Measurements from ENCODE around the gene SETBP1.

SETBP1 gene

DNA sequence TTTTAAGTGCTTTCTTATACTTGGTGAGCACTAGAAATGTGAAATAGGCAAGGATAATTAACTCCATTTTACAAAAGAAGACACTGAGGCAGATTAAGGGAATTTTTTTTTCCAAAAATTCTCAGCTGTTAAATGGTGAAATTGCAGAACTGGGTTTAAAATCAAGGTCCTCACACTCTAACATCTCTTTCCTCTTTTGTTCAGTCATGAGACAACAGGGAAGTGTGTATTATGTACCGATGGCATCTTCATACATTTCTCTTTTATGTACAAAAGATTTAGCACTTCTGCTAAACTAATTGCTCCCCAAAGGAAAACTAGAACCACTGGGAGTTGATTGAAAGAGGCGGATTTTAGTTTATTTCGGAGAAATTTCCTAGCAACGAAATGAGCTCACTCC is 203.0 kb downstream of the SETBP1 start:
- no peak for DNase-seq

DNA sequence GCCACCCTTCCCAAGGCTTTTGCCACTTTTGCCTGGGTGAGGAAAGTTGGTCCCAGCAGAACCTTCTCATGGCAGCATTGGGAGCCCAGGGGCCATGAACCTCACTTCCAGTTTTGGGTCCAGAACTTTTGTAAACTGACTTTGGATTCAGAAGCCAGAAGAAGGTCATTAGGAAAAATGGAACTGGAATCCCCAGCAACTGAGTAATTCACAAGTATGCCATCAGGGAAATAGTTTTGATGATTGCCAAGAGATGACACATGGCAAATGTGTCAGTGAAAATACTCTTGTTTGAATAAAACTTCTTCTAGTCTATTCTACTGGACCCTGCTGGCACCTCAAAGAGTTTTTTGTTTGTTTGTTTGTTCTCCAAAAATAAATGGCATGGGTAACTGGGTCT is 203.7 kb downstream of the SETBP1 start:
- DNase-seq, result no peak

DNA sequence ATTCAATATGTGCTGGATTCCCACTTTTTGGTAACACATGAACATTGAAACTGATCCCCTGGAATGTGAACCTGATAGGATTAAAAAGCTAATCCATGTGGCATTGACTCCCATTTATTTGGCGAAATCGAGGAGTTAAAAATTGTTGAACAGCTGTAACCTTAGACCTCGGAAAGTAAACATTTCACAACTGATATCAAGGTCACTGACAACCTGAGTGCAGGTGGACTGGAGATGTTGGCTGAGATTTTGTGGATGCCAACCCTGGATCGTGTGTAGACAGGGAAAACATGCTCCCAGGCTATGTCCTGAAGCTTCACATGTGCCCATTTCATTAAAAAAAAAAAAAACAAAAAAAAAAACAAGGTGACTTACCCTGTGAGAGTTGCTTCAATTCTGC is 204.8 kb downstream of the SETBP1 start:
- DNase-seq, result no peak

DNA sequence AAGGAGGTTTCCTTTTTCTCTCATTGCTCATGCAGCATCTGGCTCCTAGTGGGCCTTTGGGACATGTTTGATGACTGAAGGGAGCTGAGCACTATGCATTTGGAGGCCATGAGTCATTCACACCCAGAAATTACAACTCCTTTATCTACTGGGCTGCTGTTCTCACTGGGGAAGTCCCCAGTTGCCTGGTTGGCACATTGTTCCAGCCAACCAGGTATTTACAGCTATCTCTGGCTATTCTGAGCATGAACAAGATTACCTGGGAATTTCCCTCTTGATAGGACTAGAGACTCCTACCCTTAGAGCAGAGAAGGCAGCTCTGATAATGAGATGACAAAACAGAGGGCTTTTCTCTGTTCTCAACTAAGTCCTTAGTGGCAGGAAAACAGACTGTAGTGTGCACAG is 206.5 kb downstream of the SETBP1 start:
- DNase-seq, result no peak

DNA sequence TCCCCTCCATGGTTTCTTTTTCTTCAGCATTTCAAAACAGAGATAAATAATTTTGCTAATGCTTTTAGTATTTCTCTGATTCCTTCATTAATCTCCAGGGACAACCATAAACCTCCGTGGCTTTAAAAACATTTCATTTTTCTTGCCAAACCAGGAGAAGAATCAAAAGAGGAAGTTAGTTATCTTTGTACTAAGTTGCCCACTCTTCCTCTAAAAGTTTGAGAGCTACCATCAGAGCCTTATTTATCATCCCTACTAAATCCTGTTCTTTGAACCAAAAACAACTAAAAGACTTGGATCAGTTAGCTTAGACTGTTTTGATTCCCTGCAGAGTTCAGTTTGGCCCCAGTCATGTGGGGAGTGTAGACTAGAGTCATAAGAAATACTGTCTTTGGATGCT is 208.4 kb downstream of the SETBP1 start:
- DNase-seq, result no peak

DNA sequence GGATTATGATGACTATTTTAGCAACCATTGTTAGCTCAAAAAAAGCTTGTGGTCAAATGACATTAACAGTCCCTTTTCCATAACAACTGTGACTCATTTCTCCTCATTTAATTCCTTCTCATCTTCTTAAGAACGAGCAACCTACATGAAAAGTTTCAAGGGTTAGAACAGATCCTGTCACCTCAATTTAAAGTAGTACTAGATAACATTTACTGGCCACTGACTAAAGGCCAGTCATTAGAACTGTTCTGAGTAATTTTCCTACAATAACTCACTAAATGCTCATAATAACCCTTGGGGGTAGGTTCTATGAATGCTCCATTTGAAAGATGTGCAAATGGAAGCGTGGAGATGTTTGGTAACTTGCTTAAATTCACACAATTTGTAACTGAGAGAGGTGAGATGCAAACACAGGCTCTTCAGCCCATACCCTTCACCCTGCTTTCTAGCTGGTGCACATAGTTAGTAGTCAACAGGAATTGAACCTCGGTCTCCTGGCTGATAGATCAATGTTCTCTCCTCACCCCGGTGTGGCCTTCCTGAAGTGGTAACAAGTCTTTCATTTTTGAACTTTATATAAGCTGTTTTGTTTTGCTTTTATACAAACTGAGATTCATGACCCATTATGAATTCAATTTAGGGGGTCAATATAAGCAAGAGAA is 212.5 kb downstream of the SETBP1 start:
- DNase-seq, result no peak

DNA sequence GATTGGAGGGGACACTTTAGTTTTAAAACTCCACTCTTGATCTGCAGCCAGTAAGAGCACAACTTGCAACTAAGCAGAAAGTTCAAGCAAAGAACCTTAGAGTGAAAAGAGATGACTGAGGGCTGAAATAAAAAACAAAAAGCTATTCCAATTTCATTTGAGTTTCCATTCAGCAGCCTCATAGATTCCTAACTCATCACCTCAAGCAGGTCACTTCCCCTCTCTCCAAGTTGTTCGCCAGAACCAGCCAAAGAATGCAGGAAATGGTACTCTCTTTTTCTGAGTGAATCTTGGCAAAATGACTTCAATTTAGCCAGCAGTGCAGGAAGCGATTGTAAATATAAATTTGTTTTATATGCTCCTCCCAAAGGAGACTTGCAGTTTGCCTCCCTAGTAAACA is 213.3 kb downstream of the SETBP1 start:
- DNase-seq, result no peak

DNA sequence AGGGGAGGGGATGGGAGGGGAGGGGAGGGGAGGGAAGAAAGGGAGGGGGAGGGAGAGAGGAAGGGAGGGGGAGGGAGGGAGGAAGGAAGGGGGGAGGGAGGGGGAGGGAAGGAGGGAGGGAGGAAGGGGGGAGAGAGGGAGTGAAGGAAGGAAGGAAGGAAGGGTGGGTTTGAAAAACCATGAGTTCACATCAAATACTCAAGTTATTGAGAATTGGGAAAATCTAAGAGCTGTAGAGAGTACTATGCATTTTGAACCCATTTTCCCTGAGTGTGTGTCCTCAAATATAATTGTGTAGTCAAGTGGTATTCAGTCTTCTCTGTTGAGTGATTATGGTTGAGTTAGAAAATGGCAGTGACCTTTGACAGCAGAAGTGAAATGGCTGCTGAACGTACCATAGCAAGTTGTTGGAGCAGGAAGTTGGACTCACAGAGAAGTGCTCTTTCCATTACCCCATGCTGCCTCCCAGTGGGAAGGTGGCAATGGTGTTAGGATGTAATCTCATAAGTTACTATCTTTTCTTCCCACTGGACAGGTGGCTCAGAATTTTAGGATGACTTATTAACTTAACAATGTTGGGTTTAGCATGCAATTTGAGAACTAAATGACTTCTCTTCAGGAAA is 214.6 kb downstream of the SETBP1 start:
- no peak for DNase-seq

DNA sequence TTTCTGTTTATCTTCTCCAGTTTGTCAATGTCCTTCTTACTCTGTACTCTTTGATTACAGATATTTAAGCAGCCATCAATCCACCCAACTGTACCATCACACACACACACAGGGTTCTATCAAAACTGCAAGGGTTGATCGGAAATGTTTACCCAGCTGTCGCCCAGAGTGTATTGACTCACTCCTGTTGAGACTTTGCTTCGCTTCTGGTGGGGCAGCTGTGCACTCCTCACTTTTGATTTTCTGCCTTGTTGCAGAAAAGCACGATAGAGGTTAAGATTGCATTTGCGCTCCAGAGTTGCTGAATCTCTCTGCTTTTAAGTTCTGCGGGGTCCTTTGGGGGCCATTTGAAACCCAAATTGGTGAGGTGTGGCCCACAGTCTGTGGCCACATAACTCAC is 216.2 kb downstream of the SETBP1 start:
- no peak for DNase-seq

DNA sequence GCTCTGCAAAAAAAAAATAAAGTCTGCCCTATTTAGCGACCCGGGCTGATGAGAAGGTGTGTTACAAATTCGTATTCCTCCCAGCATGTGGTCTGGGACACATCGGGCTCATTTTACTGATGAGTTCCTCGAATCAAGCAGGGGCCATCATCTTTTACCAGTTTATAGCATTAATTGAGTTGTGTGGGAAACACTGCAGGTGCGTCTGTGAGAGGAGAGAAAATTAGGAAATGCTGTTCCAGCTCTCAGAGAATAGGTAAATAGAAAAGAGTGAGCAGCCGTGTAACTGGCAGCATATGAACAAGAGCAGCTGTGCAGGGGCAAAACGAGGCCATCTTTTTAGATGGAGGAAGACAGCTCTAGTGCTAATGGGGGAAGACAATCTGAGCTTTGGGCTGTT is 216.7 kb downstream of the SETBP1 start:
- DNase-seq, result no peak

DNA sequence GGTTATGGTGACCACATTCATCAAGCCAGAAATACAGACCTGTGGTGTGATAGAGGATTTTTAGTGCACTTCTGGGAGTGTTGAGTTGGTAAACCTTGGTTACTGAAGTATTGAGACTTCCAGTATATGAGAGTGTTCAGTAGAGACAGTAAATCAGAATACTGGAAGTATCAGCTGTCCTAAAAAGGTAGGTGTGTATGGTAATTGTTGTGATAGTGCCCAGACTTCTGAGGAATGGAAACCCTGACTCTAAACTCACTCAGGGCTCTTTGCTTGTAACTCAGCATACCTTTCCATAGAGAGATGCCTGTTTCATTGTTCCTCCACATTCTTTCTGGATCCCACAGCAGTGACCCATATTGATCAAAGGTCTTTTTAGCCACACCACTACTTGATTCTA is 217.1 kb downstream of the SETBP1 start:
- no peak for DNase-seq

DNA sequence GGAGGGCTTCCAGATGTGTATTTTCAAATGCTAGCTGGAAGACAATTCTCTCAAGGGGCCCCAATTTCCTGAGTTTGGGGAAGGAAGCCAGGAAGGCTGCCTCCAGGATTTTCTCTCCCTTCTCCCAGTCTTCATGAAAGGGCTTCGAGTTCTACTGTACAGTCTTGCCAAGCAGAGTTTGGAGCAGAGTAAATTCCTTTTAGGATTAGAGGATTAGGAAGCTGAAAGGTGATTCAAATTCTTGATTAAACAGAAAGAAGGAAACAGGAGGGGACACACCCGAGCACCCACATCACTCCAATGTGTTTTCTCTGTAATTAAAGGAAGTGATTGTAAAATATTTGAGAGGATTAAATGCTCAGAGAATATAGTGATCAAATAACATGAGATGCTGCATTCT is 217.8 kb downstream of the SETBP1 start:
- DNase-seq, result no peak

DNA sequence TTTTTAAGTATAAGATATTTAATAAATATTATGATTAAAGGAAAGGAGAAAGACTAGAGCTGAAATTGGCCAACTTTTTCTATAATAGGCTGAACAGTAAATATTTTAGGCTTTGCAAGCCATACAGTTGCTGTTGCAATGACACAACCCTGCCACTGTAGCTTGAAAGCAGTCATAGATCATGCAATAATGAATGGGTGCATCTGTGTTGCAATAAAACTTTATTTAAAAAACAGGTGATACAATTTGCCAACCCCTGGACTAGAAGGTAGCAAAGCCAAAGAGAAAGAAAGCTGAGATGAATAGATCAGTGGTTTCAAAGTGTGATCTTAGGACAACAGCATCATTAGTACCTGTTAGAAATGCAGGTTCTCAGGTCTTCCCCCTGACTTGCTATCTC is 219.1 kb downstream of the SETBP1 start:
- no peak for DNase-seq

DNA sequence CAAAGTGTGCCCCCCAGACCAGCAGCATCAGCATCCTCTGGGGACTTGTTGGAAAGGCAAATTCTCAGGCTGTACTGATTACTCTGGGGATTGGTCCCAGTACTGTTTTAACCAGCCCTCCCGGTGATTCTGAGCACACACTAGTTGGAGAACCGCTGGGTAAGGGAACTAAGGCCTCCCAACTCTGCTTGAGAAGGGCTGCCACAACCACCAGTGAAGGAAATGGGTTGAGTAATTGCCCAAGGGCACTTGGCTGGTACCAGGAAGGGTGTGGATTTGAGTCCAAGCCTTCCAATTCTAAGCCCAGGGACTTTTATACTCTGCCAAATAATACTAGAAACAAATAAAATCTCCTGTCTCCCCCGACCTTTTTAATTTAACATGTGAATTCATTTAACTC is 219.9 kb downstream of the SETBP1 start:
- no peak for DNase-seq

DNA sequence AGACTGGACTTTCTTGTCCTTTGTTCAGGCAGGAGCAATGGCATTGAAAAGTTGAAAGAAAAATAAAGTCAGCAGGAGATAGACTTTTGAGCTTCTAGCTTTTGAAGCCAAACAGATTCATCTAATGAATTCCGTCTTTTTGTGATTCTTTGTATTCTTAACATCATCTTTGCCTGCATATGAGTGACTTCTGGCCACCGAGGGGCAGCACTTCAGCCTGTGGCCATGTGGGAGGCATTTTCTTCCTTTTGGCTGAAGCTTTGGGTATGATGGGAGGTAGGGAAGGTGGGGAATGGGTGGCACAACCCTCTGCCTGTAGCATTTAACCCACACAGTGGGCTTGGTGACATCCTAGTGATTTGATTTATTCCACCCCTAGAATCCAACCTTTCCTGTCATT is 220.6 kb downstream of the SETBP1 start:
- DNase-seq, result no peak

DNA sequence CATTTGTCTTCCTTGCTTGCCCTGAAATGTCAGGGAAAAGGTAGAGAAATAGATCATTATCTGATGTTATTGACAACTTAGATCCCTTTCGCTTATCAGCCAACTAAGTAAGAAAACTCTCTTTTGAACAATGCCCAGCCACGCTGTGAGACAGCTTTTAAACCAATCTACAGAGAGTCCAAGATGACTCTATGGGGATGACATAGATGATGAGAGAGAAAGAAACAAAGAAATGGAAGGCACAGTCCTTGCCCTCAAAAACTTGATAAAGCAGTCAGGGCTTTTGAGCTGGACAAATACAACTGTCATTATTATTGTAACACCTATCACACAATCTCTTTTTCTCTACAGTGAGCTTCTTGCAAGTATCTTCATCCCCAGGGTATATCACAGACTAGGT is 222.6 kb downstream of the SETBP1 start:
- DNase-seq, result no peak

DNA sequence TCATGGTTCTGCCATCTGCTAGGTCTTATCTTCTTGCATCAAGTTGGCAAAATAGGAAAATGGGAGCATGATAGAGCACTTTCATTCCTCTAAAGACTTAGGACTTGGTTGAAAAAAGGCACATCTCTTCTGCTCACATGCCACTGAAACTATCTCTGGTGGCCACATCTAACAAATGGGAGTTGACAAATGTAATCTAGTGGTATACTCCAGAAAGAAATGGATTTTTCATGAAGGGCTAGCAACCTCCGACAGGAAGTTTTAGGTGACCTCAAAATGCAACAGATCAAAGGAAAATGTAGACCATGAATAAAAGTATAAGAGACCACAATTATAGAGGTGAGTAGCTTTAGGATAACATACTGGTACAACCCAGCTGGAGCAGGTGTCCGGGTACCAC is 224.1 kb downstream of the SETBP1 start:
- no peak for DNase-seq

DNA sequence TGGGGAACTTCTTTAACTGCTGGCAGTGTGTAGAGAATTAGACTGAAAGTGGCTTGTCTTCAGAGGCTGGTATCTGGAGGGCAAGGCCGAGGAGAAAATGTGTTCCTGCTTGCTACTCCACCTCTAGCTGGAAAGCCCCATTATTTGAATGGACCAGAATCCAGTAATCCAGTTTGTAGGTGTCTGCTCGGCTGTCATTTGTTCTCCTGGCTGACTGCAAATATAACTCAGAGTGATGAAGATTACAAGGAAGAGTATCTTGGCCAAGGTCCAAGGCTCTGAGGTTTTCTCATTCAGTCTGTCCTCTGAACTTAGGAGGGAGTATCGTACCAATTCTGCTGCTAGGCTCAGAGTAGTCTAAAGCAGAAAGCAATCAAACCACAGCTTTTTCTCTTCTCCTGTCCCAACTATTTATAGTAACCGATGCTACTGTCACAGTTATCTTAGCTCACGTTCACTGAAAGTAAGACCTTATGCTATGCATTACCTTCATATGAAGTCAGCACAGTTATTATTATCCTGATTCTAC is 228.6 kb downstream of the SETBP1 start:
- DNase-seq, result no peak

DNA sequence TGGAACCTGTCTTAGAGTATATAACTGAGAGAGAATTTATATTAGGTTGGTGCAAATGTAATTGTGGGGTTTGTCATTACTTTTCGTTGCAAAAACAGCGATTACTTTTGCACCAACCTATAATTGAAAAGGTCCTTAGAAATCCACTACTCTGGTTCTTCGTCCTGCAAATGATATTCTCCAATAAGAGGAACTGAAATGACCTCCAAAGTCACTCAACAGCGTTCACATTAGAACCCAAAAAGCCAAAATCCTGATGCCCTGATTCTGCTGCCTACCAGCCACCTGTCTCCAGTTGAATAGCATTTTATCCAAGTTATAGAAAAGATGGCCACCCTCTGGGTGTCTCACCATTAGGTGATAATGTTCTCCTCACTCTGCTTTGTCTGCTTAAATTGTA is 230.6 kb downstream of the SETBP1 start:
- DNase-seq, result no peak

DNA sequence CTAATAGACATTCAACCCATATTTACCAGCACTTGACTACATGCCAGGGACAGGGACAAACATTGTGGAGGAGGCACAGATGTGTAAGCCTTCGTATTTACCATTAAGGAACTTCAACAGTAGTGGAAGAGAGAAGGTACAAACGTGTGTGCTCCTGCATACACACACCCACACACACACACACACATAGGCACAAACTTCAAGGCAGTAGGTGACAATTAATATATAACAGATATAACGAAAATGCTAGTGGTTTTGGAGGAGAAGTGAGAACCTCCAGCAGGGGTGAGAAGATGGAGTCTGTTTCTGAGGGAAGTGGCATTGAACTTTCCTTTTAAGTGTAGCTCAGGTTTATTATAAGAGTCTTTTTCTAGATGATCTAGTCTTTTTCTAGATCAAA is 231.1 kb downstream of the SETBP1 start:
- DNase-seq, result no peak

DNA sequence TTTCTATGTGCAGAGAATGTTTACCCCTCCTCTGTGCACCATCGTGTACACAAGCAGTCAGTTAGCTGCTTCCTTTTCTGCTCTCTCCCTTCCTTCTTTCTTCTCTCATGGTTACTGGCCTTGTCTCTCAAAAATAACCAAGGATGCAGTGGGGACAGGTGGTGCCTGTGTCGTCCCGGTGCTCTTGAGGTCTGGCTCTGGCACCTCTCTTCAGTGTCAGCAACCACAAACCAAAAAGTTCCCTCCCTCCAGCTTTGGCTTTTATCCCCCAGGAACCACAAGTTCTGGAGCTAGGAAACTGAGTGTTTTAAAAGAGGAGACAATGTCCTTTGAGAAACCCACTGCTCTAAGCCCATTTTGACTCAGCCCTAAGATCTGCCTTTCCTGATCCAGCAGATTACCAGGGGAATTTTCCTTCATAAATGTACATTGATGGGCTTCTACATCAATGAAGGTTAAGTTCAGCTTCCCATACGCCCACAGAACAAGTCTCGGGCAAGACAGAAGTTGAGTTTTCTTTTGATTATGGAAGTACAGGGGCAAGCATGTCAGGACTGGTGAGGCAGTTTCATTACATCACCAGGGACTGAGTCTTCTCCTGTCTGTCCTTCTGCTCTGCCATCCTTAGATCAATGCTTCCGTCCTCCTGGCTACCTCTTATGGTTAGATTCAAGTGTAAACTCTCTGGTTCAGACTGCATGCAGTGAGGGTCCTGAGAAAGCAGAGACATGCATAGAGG is 232.2 kb downstream of the SETBP1 start:
- DNase-seq, result no peak

DNA sequence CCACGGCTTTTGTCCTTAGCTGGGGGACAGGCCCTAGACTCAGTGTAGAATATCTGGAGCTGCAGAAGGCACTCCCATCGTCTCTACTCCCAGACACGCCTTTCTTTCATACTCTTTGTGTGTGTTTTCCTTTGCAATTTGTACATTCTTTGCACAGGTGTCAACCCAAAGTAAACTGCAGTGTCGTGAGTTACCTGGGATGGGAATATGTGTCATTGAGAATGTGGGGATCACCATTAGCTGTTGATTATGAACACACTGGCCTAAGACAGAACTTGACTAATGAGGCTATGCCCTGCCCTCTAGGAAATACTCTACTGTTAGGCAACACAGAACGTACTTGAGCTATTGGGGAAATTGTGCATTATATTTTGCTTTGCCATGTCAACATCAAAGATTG is 233.3 kb downstream of the SETBP1 start:
- DNase-seq, result no peak

DNA sequence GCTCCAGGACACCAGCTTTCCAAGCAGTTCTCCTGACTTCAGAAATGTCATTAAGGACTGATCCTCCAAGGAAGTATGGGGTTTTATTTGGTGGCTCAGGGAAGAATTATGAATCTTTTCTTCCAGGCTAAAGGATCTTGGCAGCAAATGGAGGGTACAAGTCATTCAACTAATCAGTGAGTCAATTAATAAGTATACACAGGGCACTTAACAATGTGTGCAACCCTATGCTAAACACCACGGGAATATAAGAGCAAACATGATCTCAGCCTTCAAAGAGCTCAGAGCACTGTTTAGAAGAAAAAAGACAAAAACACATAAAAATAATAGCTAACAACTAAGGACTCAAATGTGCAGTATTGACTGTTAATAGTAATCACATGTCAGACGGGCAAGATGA is 234.5 kb downstream of the SETBP1 start:
- DNase-seq, result no peak

DNA sequence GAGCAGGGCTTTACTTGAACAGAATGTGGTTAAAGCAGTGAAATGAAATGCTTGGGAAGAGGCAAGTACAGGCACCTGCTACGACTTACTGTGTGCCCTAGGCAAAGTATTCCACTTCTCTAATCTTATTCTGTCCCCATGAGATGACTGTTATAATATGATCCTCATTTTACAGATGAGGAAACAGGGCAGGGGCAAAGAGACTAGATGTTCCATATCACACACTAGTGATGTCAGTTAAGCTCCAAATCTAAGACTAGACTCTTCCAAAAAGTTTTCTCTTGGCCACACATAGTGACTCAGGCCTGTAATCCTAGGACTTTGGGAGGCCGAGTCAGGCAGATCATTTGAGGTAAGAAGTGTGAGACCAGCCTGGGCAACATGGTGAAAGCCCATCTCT is 235.0 kb downstream of the SETBP1 start:
- DNase-seq, result no peak

Data from GOT3 (cell line).